HG03571 (cell line): ENCODE measurements around the gene MIOX.

Source experiments
- ATAC-seq: cut with Tn5 transposase; IDR thresholded peaks from one replicate; pipeline ENCODE4 v1.9.1; 2021; ENCODE audit not compliant: unreplicated experiment

Gene MIOX

DNA sequence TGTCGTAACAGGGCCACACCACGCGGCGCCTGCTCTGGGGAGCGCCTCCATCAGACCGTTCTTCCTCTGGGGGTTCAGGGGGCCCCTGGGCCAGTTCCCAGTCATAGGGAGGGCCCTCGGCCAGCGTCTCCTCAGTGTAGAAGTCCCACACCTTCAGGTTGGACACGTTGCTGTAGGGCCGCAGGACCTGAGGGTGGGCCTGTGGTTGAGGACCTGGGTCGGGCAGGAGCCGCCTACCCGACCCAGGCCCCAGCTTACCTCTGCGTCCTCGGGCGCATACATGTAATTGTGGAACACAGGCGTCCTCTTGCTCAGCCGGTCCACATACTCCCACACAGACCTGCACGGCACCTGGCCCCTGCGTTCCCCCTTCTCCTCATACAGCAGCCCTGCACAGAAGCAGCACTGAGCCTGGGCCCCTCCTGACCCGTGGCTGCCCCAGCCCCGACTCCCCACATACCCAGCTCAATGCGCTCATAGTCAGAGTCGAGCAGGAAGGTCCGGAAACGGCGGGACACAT lies 32.0 kb upstream of the MIOX start:
- ATAC-seq: no peak

DNA sequence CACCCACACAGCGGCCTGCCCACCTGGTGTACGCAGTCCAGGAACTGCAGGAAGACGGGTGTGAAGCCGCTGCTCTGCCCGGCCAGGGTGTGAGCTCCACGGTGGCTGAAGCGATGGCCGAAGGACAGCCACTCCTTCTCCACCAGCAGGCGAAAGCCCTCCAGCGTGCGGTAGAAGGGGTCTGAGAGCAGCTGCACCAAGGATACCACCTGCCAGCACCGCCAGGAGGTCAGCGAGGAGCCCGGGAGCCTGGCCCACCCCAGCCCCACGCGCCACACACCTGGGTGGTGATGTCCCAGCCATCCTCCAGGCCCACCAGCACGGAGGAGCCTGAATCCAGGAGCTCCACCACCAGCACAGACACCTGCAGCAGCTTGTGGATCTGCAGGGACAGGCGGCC lies 31.5 kb upstream of the MIOX start:
- ATAC-seq: no peak

DNA sequence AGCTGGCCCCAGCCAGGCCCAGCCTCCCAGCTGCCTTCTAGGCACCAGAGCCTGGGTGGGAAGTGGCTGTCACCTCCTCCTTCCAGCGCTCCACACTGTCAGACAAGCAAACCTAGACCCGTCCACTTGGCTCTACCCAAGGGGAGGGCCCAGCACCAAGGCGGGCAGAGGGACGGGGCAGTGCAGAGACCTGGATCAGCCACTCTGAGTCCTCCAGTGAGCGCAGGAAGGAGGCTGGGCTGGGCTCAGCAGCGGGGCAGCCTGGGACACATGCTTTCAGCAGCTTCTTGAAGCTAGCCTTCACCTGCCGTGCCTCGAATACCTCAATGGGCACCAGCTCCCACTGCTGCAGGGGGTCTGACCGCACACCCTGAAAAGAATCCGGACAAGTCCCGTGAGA lies 30.6 kb upstream of the MIOX start:
- no peak for ATAC-seq

DNA sequence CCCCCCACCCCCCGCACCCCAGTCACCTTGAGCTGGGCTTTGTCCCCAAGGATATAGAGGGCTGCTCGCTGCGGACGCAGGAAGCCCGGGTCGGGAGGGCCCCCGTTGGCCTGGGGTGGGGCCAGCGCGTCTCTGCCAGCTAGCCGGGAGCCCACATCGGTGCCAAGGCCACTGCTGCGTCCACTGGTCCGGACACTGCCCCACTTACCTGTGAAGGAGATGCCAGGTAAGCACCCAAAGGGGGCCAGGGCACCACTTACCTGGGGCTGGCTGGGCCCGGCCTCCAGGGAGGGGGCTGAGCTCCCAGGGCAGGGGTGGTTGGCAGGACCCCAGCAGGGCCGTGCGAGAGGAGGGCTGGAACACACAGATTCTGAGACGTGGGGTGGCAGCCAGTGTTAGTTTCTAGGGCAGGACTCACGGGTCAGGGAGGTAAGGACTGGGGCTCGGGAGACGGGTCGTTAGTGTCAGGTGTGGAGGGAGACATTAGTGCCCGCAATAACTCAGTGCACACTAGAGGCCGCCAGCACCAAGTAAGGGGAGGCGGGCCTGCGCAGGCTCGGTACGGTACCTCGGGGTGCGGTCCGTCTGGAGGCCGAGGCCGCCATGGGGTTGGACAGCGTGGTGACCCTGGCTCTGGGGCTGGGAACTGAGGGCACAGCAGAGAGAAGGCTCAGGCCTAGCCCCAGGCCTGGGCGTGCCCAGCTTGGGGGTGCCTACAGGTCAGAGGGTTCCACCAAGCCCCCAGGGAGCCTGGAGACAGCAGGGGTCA lies 30.0 kb upstream of the MIOX start:
- no peak for ATAC-seq

DNA sequence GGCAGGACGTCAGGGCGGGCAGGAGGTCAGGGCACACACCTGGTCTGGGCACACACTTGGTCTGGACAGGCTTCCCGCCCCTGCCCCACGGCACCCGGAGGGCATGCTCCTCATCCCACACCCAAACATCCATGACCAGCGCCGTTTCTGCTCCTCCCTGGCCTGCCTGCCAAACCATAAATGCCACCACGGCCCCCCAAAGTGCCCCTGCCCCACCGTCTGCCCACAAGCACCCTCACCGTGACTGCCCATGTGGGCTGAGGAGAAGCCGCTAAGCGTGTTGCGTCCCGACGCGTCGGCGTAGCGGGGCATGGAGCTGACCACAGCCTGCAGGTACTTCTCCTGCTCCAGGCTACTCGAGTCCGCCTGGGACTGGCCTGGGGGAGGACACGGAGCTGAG lies 27.6 kb upstream of the MIOX start:
- no peak for ATAC-seq

DNA sequence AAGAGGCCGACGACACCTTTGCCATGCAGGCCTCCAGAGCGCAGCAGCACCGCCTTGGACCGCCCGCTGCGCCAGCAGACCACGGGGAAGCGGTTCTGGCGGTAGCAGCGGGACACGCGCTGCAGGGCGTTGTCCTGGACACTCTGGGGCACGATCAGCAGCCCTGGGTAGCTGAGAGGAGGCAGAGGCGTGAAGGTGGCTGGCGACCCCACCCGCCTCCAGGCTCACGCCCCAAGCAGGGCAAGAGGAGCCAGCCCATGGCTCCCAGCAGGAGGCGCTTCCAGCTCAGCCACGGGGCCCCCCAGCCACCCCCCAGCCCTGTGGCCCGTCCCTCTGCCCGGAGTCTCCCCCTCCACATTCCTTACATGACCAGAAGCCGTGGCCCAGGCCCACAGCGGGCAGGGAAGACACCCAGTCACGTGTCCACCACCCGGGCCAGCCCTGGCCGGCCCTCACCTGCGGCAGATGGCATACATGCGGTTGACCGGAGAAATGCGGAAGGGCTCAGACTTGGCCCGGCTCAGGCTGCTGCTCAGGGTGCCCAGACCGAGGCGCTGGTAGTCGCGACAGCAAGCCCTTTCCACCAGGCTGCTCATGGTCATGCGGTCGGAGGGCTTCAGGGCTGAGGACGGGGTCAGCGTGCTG lies 27.0 kb upstream of the MIOX start:
- no peak for ATAC-seq

DNA sequence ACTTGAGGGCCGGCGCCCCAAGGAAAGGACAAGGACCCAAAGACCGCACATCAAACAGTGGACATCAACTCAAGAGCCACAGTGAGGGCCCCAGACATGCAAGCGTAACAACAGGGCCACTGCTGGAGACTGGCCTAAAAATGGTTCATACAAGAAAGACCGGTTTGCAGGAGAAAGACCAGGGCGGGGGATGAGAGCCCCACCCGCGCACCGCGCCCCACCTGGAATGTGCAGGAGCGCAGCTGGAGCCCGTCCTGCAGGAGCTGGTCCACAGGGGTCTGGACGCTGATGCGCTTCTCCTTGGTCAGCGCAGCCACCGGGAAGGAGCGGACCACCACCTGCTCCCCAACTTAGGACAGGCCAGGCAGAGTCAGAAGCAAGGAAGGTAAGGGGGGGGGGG lies 25.7 kb upstream of the MIOX start:
- no peak for ATAC-seq

DNA sequence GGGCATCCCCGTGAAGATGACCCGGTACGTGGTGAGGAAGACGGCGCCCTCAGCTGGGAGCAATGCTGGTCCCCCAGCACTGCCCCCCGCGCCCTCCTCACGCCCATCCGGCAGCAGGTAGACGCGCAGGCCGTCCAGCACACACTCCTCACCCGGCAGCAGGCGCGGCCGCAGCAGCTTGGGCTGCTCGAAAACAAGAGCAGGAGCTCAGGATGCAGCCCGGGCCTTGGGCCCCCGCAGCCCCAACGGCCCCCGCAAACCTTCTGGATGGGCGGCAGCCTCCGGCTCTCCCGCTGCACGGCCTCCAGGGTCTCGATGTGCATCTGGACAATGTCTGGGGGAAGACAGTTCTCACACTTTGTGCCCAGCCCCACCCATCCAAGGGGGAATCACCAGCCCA lies 25.1 kb upstream of the MIOX start:
- ATAC-seq: no peak

DNA sequence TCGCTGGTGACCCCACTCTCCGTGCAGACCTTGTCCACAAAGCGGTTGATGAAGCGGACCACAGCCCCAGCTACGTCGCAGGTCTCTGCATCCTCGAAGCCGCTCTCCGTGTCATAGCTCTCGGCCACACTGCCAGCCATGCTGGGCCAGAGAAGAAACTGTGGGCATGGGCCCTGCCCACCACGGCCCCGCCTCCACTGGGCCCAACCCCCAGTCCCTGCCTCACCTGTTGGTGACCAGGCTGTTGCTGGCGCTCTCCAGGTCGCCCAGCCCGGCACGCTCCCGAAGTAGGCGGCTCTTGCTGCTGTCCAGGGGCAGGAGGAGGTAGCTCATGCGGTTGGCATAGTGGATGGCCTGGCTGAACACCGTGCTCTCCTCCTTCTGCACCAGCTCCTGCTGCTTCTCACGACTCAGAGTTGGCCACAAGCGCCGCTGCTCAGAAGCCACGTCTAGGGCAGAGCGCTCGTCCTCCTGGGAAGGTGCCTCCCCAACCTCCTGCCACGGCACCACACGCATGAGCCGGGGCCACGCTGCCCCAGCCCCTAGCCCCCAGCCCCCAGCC lies 24.6 kb upstream of the MIOX start:
- no peak for ATAC-seq

DNA sequence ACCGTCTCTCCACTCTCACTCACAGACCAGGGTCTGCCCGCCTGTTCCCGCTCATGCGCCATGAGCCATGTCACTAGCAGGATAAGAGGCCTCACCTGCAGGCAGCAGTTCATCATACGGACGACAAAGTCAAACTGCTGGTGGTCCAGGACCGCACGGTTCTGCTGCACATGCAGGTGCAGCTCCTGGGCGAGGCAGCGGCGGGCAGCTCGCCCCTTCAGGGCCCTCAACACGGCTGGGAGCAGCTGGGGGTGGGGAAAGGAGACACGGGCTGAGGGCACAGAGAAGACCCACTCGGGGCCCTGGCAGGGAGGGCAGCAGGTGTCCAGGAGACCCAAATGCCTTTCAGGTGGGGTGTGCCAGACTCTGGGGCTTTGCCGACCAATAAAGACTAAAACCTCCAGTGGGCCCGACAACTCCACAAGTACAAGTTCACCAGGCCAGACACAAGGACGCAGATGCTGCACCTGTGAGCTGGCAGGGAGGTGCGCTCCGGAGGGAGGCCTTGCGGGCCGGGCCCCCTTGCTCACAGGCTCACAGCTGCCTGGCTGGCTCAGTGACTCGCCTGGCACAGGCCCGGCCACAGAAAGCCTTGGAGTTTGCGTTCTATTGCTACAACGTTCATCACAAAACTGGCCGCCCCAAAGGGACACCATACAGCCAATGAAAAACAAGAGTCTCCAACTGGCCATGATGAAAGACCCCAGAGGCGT lies 23.3 kb upstream of the MIOX start:
- no peak for ATAC-seq

DNA sequence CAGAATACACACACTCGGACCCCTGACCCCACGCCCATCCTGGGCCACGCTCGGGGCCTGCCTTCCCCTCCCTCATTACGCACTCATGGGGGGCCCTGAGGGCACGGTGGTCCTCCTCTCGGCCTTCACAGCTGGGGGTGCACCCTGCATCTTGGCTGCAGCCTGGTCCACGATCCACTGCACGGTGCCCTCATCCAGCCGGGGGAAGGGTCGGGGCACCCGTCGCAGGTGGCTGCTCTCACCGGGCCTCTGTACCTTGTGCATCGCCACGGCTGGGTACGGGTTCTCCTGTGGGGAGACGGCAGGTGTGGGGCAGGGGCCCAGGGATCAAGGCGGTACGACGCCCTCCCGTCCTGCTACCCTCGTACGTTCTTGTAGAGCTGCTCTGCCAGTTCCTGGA lies 22.2 kb upstream of the MIOX start:
- no peak for ATAC-seq

DNA sequence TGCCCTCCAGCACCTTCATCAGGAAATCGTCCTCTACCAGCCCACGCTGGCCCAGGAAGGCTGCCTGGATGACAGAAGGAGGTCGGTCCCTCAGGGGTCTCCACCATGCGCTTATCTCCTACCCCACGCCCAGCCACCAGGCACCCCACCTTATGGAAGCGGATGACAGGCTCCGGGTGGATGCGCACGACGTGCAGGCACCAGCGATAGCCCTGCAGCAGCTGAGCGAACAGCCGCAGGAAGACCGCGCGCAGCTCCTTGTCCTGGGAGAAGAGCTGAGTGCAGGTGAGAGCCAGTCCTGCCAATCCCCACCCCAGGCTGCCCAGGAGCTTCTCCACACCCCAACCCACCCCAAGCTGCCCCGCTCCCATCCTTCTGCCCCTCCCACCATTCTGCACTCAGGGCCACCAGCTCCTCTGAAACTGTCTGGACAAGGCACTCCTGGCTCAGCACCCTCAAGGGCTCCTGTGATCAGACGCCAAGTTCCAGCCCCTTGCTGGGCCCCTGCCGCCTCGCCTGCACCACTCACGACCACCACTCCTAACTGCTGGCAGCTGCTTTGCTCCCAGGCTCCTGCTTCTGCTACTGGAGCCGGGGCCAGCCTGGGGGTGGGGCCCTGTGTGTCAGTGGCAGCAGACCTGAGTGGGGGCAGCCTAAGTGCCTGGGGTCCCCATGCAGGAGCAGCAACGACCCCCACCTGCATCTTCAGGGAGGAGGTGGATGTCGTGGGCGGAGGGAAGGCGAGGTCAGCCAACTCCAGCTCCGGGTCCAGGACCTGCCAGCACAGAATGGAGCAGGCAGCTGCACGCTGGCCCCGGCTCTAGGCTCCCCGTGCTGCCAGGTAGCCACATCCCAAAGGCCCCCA lies 21.4 kb upstream of the MIOX start:
- ATAC-seq: no peak

DNA sequence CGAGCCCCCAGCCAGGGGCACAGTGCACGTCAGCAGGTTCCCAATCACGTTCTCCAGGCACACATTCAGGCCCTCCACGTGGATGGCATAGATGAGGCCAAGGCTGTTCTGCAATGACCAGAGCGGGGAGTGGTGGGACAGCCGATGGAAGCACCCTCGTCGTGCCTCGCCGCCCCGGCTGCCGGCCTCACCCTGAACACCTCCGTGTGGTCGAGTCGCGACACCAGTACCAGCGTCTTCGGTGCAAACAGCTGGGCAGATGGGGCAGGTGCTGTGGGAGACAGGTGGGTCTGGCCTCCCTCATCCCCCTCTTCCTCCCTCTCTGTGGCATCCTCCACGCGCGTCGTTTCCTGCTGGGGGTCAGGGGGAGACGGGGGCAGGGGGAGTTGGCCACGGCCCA lies 19.3 kb upstream of the MIOX start:
- ATAC-seq: no peak

DNA sequence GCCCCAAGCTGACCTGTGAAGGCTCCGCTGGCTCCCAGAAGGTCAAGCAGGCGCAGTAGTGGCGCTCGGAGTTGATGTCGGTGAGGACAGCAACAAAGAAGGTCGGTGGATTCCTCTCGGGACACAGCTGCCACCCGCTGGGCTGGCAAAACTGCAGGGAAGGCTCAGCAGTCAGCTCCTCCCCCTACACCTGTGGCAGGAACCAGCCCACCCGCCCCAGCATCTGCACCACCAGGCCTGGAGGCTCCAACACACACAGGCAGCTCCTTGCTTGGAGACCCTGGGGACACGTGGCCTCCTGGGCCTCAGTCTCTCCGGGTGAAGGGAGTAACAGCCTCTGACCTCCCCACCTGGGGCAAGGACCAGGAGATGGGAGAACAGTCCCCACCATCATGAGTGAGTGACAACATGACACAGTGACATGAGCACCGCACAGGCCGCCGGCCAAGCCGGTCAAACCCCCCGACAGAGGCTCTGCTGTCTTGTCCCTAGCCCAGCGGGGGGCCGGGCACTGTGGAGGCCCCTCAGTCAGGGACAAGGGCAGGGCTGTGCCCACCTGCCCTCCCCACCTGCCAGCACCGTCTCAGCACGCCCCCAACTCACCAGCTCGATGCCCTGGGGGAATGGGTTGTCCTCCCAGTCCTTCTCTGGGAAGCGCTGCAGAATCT lies 18.8 kb upstream of the MIOX start:
- no peak for ATAC-seq

DNA sequence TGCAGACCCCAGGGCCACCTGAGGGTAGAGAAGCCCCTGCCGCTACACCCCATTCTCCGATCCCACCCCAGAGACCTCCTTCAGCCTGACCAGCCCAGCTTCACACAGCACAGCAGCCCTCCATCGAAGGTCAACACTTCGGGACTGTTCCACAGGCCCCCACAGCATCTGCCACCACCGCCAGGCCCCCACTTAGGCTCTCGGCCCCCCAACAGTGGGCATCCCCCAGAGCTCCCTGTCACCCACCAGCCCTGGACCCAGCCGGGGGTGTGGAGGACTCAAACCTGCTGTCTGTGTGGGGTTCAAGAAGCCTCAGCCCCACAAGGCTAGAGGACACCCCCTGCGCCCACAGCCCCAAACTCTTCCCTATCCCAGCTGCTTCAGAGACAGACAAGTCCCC lies 18.0 kb upstream of the MIOX start:
- ATAC-seq: no peak

DNA sequence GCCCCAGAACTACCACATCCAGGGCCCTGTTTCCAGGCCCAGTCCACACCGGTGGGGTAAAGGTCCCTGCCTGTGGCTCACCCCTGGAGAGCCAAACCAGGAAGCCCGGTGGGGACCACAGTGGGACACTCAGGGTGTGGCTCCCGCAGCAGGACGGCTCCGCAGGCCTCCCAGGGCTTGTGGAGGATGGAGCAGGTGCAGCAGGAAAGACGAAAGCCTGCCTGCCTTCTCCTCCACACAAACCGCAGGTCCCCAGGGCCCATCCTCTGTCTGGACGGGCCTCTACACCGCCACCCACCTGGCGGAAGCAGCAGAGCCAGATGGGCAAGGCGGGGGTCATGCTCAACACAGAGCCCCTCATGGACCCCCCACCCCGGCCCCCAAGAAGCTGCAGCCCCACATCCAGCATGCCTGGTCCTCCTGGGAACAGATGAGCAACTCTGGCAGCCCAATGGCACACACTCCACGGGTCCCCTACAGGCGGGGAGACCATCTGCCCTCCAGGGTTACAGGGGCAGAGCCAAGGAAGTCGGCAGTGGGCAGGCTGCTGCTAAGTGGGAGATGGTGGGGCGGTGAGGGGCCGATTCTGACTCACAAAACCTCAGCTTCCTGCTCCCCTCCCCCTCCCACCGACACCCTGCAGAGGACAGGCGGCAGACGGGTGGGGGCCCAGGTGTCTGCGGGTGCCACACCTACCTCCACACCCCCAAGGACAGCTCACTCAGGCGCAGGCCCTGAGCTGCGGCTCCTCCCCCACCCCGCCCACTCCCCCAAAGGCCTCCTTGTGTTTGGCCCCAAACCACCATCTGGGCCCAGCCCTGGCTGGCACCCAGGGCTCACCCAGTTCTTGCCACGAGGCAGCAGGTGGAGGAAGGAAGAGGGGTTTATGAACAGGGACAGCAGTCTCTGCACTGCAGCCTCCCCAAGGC lies 17.0 kb upstream of the MIOX start:
- peak; percentile 44 for ATAC-seq

DNA sequence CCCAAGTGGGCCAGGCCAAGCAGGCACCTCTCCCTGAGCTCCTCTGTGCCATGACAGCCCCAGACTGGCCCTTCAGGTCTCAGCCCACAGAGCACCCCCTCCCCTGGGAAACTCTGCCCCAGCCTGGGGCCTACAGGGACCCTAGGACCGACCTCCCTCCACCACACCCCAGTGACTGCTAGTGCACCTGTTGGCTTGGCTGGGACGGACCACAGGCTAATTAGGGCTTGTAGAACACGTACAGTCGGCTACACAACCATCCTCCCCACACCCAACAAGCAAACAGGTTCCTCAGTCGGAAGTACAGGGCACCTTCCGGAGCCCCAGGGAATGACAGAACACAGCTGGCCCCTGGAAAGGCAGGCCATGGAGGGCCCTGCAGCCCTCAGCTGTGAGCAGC lies 16.2 kb upstream of the MIOX start:
- ATAC-seq: no peak

DNA sequence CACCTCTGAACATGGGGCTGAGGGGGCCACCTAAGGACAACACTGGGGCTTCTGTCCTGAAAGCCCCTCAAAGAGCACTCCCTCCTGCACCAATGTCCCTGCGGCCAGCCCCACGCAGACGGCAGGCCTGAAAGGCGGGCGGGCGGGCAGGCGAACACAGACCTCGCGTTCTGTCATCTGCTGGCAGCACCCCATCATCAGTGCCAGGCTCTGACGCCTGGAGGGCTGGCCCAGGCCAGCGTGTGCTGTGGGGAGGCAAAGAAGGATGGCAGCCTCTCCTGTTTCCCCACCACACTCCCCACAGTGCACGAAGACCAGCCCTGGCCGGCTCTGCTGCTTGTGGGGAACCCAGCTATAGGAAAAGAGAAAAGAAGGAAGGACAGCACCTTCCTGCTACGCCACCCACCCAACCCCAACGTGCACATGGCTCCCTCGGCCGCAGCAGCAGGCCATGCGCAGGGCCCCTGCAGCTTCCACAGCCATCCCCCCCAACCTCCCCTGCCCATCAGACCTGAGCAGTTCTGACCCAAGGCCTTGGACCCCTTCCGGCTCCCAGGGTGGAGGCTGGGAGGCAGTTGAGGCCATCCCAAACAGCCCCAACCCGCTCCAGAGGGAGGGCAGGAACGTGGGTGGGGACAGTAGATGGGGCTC lies 15.3 kb upstream of the MIOX start:
- ATAC-seq: no peak

DNA sequence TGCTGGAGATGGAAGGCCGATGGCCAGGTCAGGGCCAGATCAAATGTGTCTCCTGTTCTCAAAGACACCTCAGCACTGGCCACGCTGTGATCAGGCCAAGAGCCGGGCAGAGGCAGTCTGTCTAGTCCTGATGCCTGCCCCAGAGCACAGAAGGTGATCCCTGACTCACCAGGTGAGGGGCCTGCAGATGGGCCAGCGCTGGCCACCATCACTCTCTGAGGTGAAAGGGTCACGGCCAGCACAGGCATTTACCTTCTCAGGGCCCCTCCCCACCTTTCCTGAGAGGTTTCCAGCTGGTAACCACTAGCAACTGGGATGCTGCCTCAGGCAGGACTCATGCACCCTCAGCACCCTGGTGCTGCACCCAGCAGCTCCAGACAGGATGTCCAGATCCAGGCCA lies 14.7 kb upstream of the MIOX start:
- ATAC-seq: no peak
